GM19324 (cell line): Measurements from ENCODE around the gene BAZ2B.

Source experiments
- ATAC-seq: cut with Tn5 transposase; IDR thresholded peaks from one replicate; pipeline ENCODE4 v1.9.1; 2021; ENCODE audit warnings: mild to moderate bottlenecking, moderate library complexity; ENCODE audit not compliant: unreplicated experiment, low FRiP score

BAZ2B gene

DNA sequence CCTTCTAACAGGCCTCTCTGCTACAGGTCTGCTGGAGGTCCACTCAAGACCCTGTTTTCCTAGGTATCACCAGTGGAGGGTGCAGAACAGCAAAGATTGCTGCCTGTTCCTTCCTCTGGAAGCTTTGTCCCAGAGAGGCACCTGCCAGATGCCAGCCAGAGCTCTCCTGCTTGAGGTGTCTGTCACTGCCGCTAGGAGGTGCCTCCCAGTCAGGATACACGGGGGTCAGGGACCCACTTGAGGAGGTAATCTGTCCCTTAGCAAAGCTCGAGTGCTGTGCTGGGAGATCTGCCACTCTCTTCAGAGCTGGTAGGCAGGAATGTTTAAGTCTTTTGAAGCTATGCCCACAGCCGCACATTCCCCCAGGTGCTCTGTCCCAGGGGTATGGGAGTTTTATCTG, 140.6 kb downstream of the BAZ2B start:
- ATAC-seq: no peak

DNA sequence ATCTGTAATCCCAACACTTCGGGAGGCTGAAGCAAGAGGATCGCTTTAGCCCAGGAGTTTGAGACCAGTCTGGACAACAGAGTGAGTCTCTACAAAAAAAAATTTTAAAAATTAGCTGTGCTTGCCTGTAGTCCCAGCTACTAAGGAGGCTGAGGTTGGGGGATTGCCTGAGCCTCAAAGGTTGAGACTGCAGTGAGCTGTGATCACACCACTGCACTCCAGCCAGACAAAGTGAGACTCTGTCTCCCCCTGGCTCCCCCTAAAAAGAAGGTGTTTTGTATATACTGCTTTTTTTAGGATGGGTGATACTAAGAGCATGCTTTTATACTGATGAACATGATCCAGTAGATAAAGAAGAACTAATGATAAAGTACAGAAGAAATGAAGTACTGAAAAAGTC, 145.0 kb downstream of the BAZ2B start:
- ATAC-seq: no peak

DNA sequence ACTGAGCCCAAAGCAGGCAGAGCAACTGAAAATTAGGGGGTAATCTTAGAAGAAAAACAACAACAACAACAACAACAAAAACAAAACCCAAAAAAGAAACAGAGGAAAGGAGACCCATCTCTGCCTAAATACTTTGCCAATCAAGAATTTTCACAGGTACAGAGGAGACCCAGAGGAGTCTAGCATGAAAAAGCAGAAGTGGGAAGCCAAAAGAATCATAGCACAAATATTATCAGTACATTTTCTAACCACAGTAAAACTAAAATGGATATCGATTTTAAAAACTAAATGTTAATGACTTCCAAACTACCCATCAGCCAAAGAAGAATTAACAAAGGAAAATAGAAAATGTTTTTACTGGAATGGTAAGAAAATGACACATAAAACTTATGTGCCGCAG, 148.1 kb downstream of the BAZ2B start:
- no peak for ATAC-seq

DNA sequence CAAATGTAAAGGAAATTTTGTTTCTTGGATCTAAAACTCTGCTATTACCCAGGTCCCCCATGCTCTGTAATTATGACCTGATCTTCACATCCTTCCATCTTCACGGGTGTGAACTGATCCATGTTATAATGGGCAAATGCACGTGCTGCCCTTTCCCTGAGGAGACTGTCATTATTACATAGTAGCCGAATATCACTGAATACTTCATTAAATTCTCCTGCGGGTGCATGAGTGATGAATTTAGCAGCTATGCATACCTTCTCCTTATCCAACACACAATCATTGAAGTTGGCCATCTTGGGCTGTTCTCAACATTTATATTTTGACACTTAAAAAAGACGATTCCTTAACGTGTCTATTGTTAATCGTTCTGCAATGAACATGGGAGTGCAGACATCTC, 153.4 kb downstream of the BAZ2B start:
- no peak for ATAC-seq

DNA sequence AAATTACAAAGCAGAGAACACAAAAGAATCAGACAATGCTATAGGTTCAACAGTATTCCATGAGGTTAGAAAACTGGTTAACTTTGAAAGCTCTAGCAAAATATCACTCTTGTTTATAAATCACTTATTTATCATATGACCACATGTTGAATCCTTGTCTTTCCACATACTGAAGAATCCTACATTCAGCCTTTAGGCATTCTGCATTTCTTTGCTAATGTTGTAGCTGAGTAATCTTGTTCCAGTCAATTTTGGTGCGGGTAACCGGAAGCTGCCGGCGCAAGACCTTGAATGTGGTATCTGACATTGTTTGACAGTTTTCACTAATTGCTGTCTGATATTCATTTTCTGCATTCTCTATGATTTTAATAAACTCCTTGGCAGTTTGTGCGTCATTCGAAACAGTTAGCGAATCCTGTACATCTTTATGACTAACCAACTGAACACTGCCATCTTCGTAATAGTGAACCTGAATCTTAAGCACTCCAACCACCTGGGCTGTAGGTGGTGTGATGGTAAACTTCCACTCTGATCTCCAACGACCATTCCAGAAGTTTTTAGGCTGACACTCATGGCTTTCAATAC, 154.1 kb downstream of the BAZ2B start:
- ATAC-seq: no peak

DNA sequence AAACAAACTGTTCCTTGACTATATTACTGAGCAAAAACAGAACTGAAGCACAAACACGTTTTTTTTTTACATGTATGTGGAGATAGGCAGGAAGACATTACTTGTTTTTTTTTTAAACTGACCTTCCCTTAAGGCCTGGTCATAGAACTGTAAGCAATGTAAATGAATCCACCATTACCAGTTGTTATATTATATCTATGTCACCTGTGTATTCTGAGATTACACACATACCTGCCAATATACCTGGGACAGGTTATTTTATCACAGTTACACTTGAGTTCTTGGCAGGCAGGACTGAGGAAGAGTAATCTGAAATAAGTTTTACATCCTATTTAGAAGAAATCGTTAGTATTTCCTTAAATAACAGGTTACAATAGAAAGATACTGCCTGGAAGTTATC, 155.3 kb downstream of the BAZ2B start:
- no peak for ATAC-seq

DNA sequence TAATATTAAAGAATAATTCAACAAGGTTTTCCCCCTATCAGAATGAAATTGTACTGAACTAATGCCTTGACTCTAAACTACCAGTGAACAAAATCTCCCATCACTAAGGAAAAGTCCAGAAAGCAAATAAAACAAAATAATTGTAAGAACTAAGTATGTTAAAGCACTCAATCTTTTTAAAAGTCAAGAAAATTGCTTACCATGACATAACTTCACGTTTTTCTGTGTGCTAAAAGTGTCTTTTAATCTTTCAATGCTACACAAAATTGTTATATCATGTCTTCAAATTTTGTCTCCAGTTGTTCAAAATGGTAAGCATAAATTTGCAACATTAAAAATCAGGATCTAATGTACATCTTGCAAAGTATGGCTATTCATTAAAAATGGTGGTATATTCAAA, 156.1 kb downstream of the BAZ2B start:
- no peak for ATAC-seq

DNA sequence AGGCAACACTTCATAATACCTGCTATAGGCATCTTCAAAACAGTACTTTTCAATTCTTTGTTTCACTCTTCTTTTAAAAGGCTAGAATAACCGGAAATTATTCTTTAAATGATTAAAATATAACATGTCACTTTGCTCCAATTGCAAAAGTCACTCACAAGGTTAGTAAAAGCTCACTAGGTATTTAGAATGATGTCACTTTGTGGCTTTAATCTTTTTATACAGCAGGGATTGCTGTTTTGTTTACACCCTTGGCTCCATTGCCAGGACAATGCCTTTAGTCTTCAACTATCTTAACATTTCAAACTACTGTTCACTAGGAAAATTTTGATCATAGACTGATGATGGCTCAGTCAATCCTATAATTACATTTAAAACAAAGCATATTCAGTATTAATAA, 157.1 kb downstream of the BAZ2B start:
- ATAC-seq: no peak

DNA sequence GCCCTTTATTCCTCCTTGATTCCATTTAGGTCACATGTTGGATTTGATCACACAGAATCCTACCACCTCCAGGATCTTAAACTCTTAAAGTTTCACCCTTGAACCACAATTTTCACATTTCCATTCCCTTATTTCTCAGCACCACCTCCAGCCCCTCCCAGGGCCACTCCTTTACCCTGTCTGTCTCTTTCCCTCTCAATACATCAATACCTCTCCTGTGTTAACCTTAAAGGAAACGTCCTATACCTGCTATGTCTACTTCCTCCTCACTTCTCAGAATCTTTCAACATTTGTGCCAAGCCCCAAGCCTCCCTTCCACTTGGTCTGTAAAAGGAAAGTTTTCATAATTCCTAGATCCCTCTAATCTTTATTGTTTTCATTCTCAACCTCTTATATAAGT, 158.8 kb downstream of the BAZ2B start:
- no peak for ATAC-seq

DNA sequence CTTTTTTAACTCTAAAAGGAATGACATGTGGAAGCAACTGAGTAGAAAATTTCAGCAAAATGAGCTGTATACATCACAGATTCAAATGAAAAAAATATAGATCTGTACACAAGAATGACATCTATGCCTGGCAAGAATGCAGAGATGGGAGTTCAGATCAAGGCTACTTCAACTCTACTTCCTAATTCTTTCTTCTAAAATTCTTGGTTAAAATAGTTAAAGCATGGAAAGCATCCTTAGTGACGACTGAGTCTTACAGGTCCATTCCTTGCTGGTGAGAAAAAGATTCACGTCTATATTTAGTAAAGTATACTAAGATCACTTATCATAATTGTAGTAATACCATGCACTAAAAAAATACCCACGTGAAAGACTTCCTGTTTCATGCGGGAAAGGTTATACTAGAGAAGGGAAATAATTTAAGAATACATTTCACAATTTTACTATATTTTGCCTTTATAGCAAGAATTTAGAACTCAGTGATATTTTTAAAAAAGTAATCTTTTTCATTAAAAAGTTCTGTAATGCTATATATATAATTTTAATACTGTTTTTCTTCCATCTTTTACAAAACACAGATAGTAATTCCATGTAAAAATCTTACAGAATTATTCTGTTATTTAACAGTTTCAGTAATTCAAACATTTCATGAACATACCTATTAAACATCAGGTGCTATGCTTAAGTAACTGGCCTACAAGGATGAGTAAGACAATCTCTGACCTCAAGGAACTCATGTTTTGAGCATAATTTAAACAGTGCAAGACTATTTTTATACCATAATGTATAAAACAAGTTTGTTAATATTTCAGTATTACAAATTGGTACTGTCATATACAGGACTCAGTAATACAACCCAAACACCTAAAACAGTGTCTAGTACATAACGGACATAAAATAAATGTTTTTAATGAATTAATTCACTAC, 159.6 kb downstream of the BAZ2B start:
- no peak for ATAC-seq

DNA sequence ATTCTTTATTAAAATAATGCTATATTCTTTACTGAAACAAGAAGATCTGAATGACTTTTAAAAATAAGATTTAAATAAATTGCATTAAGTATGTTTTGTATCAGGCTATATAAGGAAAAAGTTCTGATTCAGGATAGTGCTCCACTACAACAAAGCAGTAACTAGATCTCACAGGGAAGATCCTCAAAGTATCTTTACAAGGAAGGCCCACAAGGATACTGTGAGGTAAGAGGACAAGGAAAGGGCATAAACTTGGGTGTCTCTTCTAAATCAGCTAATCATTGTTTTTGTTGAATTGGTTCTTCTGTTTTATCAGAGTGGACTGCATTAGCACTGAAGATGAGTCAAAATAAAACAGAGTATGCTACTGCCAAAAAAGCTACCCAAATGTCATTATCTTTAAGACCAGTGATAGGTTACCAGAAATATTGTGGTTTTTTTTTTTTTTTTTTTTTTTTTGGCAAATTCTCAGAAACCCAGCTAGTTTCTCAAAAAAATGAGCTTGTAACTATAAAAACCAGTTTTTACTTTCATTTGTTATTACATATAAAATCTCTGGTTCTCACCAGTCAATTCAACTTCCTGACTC, 160.9 kb downstream of the BAZ2B start:
- no peak for ATAC-seq

DNA sequence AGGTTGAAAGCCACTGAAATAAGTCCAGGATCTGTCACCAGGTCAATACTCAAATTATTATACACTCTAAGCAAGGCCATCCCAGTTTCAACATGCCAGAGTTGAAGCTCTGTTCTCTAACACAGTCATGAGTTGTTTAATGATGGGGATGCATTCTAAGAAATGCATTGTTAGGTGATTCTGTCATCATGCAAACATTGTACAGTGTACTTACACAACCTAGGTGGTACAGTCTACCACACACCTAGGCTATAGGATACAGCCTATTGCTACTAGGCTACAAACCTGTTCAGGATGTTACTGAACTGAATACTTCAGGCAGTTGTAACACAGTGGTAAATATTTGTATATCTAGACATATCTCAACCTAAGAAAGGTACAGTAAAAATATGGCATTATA, 162.2 kb downstream of the BAZ2B start:
- no peak for ATAC-seq

DNA sequence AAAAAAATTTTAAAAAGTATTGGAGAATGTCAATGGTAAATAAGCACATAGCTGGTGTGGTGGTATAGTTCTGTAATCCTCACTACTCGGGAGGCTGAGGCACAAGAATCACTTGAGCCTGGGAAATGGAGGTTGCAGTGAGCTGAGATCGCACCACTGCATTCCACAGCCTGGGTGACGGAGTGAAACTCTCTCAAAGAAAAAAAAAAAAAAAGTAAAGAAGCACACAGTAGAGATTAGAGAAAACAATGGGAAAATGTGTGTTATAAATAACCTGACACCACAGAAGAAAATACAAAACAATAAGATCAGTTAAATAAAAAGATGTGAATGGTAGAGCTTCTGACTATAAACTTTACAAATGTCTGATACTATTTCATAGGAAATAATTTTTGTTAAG, 166.2 kb downstream of the BAZ2B start:
- no peak for ATAC-seq

DNA sequence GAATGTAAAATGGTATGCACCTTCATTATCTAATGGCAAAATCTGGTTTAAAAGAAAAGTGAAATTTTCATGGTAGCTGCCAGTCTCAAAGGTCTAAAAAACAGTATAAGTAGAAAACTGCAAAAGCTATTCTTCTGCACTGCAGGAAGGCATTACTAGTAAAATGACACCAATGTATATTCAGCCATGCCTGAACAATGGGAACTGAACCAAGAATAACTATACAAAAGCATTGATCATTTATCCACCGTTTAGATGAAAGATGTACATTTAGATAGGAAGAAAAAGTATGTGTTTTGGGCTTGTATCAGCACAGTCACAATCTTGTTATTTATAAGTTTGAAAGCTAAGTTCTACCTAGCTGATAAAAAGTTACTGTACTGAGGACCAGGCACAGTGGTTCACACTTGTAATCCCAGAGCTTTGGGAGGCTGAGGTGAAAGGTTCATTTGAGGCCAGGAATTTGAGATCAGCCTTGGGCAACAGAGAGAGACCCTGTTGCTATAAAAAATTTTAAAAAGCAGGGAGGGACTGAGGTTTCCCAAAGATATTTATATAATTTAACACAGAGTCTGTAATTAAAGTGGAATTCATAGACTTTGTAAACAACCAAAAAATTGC, 166.7 kb downstream of the BAZ2B start:
- no peak for ATAC-seq

DNA sequence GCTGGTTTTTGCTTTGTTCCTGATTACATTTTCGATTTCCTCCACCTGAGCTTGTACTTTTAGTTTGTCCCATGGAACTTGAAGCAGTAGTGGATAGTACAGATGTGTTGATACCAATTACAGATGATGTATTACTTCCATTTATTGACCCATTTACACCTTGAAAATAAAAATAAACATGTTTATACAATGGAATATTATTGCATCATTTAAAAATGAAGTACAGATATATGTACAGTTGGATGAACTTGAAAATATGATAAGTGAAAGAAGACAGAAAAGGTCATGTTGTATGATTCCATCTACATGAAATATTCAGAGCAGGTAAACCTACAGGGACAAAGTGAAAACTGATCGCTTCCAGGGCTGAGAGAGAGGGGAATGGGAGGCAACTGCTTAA, 169.5 kb downstream of the BAZ2B start:
- no peak for ATAC-seq

DNA sequence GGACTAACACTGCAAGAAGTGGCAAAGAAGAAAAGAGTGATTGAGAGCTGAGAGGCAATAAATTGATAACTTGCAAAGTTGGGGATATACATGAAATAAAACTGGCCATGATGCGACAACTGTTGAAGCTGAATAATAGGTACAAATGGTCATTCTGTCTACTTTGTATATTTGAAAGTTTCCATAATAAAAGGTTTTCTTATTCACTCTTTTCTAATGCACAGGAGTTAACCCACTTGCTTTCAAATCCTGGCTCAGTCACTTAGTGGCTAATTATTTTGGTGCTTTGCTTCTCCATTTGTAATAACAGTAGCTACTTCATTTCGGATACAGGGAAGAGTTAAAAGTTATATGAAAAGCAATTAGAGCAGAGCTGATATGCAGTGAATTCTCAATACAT, 170.1 kb downstream of the BAZ2B start:
- no peak for ATAC-seq

DNA sequence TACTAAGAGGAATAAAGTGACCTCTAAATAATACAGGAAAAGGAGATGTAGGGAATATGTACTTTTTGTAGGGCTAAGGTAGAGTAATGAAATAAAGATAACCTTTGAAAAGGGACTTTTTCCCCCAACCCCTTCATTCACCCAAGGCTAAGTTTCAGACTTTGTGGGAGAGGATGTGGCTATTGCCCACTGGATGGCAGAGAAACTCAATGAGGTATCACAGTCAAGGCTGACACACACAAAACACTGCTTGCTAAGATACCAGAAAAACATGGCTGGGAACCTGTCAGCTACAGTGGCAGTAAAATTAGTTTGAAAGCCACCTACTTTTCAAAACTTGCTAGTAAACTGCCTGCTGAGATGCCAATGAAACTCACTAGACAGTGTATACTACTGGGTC, 171.0 kb downstream of the BAZ2B start:
- no peak for ATAC-seq

DNA sequence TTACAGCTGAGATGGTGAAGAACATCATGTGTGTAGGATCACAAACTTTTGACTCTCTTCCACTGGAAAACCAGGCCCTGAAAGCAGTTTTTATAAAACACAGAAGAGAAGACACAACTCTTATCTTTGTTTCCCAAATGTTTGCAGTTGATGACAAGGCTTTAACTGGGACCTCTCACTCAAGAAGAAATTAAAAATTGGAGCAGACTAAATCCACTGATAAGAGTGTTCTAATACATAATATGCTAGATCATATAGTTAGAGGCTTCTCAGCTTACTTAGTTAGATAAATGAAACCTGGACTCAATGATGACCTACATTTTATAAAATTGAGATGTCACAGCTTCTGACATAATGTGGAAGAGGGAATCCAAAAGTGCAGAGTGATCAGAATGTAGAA, 171.6 kb downstream of the BAZ2B start:
- ATAC-seq: no peak

DNA sequence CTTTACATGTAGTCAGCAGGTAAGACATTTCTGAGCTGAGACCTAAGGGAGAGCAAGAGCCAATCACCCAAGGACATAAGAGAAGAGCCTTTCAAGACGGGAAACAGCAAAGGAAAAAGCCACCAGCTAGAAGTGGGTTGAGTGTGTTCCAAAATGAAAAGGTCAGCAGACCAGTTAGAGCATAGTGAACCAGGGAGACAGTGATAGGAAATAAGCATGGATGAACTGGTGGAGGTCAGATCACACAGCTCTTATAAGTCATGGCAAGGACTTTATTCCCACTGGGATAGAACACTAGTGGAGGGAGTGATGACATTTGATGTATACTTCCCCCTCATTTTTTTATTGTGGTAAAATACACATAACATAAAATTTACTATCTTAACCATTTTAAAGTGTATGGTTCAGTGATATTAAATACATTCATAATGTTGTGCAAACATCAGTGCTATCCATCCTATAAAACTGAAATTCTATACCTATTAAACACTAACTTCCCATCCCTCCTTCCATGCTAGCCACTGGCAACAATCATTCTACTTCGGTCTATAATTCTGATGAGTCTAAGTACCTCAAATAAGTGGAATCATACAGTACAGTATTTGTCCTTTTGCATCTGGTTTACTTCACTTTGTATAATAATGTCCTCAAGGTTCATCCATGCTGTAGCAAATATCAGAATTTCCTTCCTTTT, 174.0 kb downstream of the BAZ2B start:
- no peak for ATAC-seq

DNA sequence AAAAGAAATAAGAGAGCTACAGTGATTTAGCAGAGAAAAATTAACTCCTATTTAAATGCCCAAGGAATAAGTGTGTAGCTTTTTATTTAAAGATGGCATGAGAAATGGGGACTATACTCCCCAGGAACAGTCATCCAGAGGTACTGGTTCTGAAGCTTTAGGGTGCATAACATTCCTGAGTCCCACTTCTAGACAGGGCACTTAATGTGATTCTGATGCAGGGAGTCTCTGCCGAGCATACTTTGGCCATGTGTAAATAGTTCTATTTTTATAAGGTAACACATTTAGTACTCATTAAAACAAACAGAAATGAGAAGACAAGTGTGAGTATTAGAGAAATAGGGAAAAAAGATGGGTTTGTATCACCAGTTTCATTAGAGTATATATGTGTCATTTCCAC, 175.2 kb downstream of the BAZ2B start:
- no peak for ATAC-seq

DNA sequence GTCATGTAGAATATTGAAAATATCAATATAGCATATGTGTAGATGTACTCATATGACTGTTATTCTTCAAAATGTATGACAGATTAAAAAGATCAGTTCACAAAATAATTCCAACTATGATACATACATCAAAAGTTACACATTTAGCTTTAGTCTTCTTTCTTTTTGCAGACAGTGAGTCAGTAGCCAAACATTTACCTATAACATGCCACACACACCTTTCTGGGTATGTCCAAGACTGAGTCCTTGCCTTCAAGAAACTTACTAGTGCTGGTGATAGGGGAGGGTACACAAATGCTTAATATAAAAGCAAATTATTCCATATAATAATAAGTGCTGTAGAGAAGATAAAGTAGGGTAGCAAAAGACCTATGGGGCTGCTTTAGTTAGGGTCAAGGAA, 176.9 kb downstream of the BAZ2B start:
- no peak for ATAC-seq
